HG02973 (cell line): Measurements from ENCODE around the gene DPP10.
"Not testable (repeated sequence)": the region's sequence is repeated elsewhere in the genome, so short reads cannot be mapped to it uniquely, and the experiment has no call there.

Source experiments
- ATAC-seq: cut with Tn5 transposase; IDR thresholded peaks from one replicate; pipeline ENCODE4 v1.9.1; 2021; ENCODE audit warnings: moderate library complexity; ENCODE audit not compliant: unreplicated experiment

The DPP10 gene

GRCh38 chr2:114709936-114710850 lies 267.8 kb downstream of the DPP10 start:
- no peak for ATAC-seq

- no peak for ATAC-seq
Measured at GRCh38 chr2:114714313-114714712, 271.9 kb downstream of the DPP10 start.

- no peak for ATAC-seq
Measured at GRCh38 chr2:114717049-114717448, 274.6 kb downstream of the DPP10 start.

GRCh38 chr2:114724454-114724853 lies 282.0 kb downstream of the DPP10 start:
- ATAC-seq = no peak

GRCh38 chr2:114727012-114727411 lies 284.6 kb downstream of the DPP10 start:
- ATAC-seq = no peak

- ATAC-seq = no peak
Measured at GRCh38 chr2:114728372-114728771, 285.9 kb downstream of the DPP10 start.

- ATAC-seq = no peak
Measured at GRCh38 chr2:114729026-114729425, 286.6 kb downstream of the DPP10 start.

GRCh38 chr2:114735126-114735525 lies 292.7 kb downstream of the DPP10 start:
- no peak for ATAC-seq

- ATAC-seq = no peak
Measured at GRCh38 chr2:114742245-114742644, 299.8 kb downstream of the DPP10 start.

- no peak for ATAC-seq
Measured at GRCh38 chr2:114745700-114746099, 303.3 kb downstream of the DPP10 start.

GRCh38 chr2:114748175-114748574 lies 305.7 kb downstream of the DPP10 start:
- not testable (repeated sequence) for ATAC-seq

GRCh38 chr2:114752425-114752824 lies 310.0 kb downstream of the DPP10 start:
- no peak for ATAC-seq

- ATAC-seq = no peak
Measured at GRCh38 chr2:114753145-114753544, 310.7 kb downstream of the DPP10 start.

- ATAC-seq = no peak
Measured at GRCh38 chr2:114754907-114755563, 312.6 kb downstream of the DPP10 start.

- ATAC-seq = no peak
Measured at GRCh38 chr2:114762376-114762775, 319.9 kb downstream of the DPP10 start.

GRCh38 chr2:114762986-114763385 lies 320.5 kb downstream of the DPP10 start:
- no peak for ATAC-seq

- no peak for ATAC-seq
Measured at GRCh38 chr2:114769110-114769509, 326.7 kb downstream of the DPP10 start.

GRCh38 chr2:114769991-114770390 lies 327.6 kb downstream of the DPP10 start:
- no peak for ATAC-seq

GRCh38 chr2:114784046-114784445 lies 341.6 kb downstream of the DPP10 start:
- ATAC-seq = no peak

- no peak for ATAC-seq
Measured at GRCh38 chr2:114784890-114785583, 342.6 kb downstream of the DPP10 start.

- ATAC-seq = no peak
Measured at GRCh38 chr2:114786901-114787300, 344.5 kb downstream of the DPP10 start.

GRCh38 chr2:114787486-114787885 lies 345.0 kb downstream of the DPP10 start:
- no peak for ATAC-seq
